Pancreas (tissue), 10 donors: ENCODE results near the gene BPIFB6. TPM values are rescaled to one million over a fixed set of nuclear protein-coding genes. Genes with fewer than 3 reads are reported as not detected.

ENCODE experiments used
- ATAC-seq, 4 donors: fragments of 200-7000 bp; cut with Tn5 transposase; one replicate each; pipeline versions ENCODE4 v1.8.0 to v1.9.1; 2020; ENCODE audit warnings: mild to moderate bottlenecking in 4 of 4, moderate library complexity in 4 of 4
- DNase-seq, 6 donors: peaks; one replicate each; pipeline ENCODE4 v3.0.0-alpha.2; 2020
- FAIRE-seq: peaks from 2 replicates; lab custom pipeline; 2012; peaks lifted over from hg19 to GRCh38; lab: Jason Lieb, UNC
- H3K27ac ChIP-seq, 4 donors: fragments of 200-600 bp; sonication (generic); 1 replicate in 3 of 4; 2 replicates in 1 of 4; pipeline versions ENCODE4 v1.5.0 to v1.8.0; 2020
- H3K27me3 ChIP-seq, 4 donors: fragments of 200-600 bp; one replicate each; pipeline ENCODE4 v1.8.0; 2021
- H3K36me3 ChIP-seq, 3 donors: fragments of 200-600 bp; sonication (generic) in 1 of 3; one replicate each; pipeline versions ENCODE4 v1.5.0 to v1.8.0; 2020 to 2021
- H3K4me1 ChIP-seq, 3 donors: fragments of 200-600 bp; one replicate each; pipeline ENCODE4 v1.8.0; 2021
- H3K4me3 ChIP-seq, 4 donors: fragments of 200-600 bp; sonication (generic) in 2 of 4; one replicate each; pipeline versions ENCODE4 v1.5.0 to v1.8.0; 2020 to 2021
- H3K9me3 ChIP-seq, 4 donors: fragments of 200-600 bp; one replicate each; pipeline ENCODE4 v1.8.0; 2021
- CTCF ChIP-seq, 4 donors: fragments of 200-600 bp; sonication (generic) in 3 of 4; IDR thresholded peaks; one replicate each; pipeline versions ENCODE4 v1.5.0 to v1.8.0; 2021; ENCODE audit warnings: antibody characterized with exemption in 4 of 4
- WGBS, 2 donors: extraction: QIAGEN DNeasy Blood & Tissue Kit; methylation state at CpG; one replicate each; pipeline ENCODE4 v1.1.7; 2013; 5-methylcytosine and 5-hydroxymethylcytosine counted together
- intact Hi-C, 3 donors: fragments of 100-400 bp; cut with DNase I; formaldehyde crosslinking; loops; one replicate each; pipeline versions ENCODE4 v1.11.1 to v1.14.2; 2022
- polyA plus RNA-seq, 2 donors: library from polyadenylated mRNA; stranded (reverse); fragments of 200-250 nt; gene quantifications; one replicate each; pipeline ENCODE4 v1.2.3, GENCODE V29; 2013
- total RNA-seq, 6 donors: library from RNA; stranded (reverse); fragmentation: NEBNext Ultra II Directional in 4 of 6; extraction: Animal tissue kit (Norgen Biotek cat#: 25700) in 4 of 6; gene quantifications; one replicate each; pipeline versions ENCODE4 v1.2.1 to v1.2.4, GENCODE V29; 2021 to 2023
- donor health status: healthy with polysubstance abuse.
- donor health status: DM: no; HTN: no; CAD: no; lungs with moderate emphysema.
- donor health status: DM: no; HTN: no; CAD: no.
- donor health status: control.
- donor health status: control.
- donor health status: Bipolar disorder and iron deficiency.
- donor health status: DM: yes; HTN: yes; CAD: no.
- donor health status: DM: no; HTN: no; CAD: no.
- donor health status: DM: no; HTN: no; CAD: no.
- donor health status: DM: yes; HTN: yes; CAD: no.

The BPIFB6 gene
- total and polyA plus RNA-seq, 8 donors: not detected

GRCh38 chr20:33028875-33029274 is 2.6 kb upstream of the BPIFB6 start:
- H3K27me3 ChIP-seq: no peaks in the 10 kb centered on the region
- intact Hi-C loops: no loop called here
- no peaks in the 10 kb centered on the region for H3K36me3 ChIP-seq
- H3K9me3 ChIP-seq: no peaks in the 10 kb centered on the region
- WGBS, 2 donors: 42 to 61% methylated on average over 7 of the region's 7 CpGs
- ATAC-seq (no peak), DNase-seq (no peak), FAIRE-seq (no peak)
- H3K4me1 ChIP-seq: no peaks in the 10 kb centered on the region
- H3K4me3 ChIP-seq: no peak overlapping the region
- TF ChIP-seq CTCF (IDR thresholded peaks at IDR 0.05): no peak
- no peak overlapping the region for H3K27ac ChIP-seq

GRCh38 chr20:33030076-33030475 is 1.4 kb upstream of the BPIFB6 start:
- intact Hi-C loops: no loop called here
- no peaks in the 10 kb centered on the region for H3K27me3 ChIP-seq
- no peak overlapping the region for H3K4me3 ChIP-seq
- DNase-seq (no peak), ATAC-seq (no peak), FAIRE-seq (no peak)
- H3K36me3 ChIP-seq: no peaks in the 10 kb centered on the region
- TF ChIP-seq CTCF (IDR thresholded peaks at IDR 0.05): no peak
- no peak overlapping the region for H3K27ac ChIP-seq
- 62 to 82% methylated on average over 9 of the region's 9 CpGs for whole genome bisulfite sequencing, 2 donors
- no peaks in the 10 kb centered on the region for H3K9me3 ChIP-seq
- no peaks in the 10 kb centered on the region for H3K4me1 ChIP-seq

GRCh38 chr20:33030569-33030968 is 879 bp upstream of the BPIFB6 start:
- ATAC-seq (no peak), DNase-seq (no peak), FAIRE-seq (no peak)
- H3K27ac ChIP-seq: no peak overlapping the region
- H3K4me3 ChIP-seq: no peak overlapping the region
- 62 to 72% methylated on average over 6 of the region's 6 CpGs for WGBS, 2 donors
- TF ChIP-seq CTCF (IDR thresholded peaks at IDR 0.05): no peak
- H3K27me3 ChIP-seq: no peaks in the 10 kb centered on the region
- H3K36me3 ChIP-seq: no peaks in the 10 kb centered on the region
- H3K9me3 ChIP-seq: no peaks in the 10 kb centered on the region
- intact Hi-C loops: no loop called here
- H3K4me1 ChIP-seq: no peaks in the 10 kb centered on the region

GRCh38 chr20:33032555-33032954 is 1.1 kb downstream of the BPIFB6 start:
- WGBS, 2 donors: 52 to 72% methylated on average over 6 of the region's 6 CpGs
- Histone ChIP-seq H3K4me3 (no peak overlapping the region), H3K36me3 (no peaks in the 10 kb centered on the region), H3K4me1 (no peaks in the 10 kb centered on the region), H3K9me3 (no peaks in the 10 kb centered on the region), H3K27me3 (no peaks in the 10 kb centered on the region), H3K27ac (no peak overlapping the region)
- FAIRE-seq (no peak), DNase-seq (no peak), ATAC-seq (no peak)
- intact Hi-C loops: no loop called here
- no peak for TF ChIP-seq CTCF (IDR thresholded peaks at IDR 0.05)

GRCh38 chr20:33033381-33033780 is 1.9 kb downstream of the BPIFB6 start:
- Histone ChIP-seq H3K4me3 (no peak overlapping the region), H3K27me3 (no peaks in the 10 kb centered on the region), H3K9me3 (no peaks in the 10 kb centered on the region), H3K27ac (no peak overlapping the region), H3K36me3 (no peaks in the 10 kb centered on the region), H3K4me1 (no peaks in the 10 kb centered on the region)
- no peak for TF ChIP-seq CTCF (IDR thresholded peaks at IDR 0.05)
- DNase-seq (no peak), ATAC-seq (no peak), FAIRE-seq (no peak)
- intact Hi-C loops: no loop called here
- 53 to 71% methylated on average over 5 of the region's 5 CpGs for WGBS, 2 donors
